B cell (primary cell): ENCODE results near the gene PES1. TPM values are rescaled to one million over a fixed set of nuclear protein-coding genes. Genes with fewer than 3 reads are reported as not detected.

ENCODE experiments used
- ATAC-seq: fragments of 200-7000 bp; cut with Tn5 transposase; one replicate; pipeline ENCODE4 v1.10.0; 2021; ENCODE audit warnings: low read depth, mild to moderate bottlenecking, moderate number of reproducible peaks, moderate library complexity
- CTCF ChIA-PET: fragments of 350-600 bp; sonication (Branson Sonifier 250); formaldehyde crosslinking; loops from one replicate; lab custom pipeline; 2021; ENCODE audit warnings: antibody characterized with exemption, inconsistent platforms; lab: Charles Lee
- POLR2A ChIA-PET: fragments of 350-600 bp; sonication (Branson Sonifier 250); formaldehyde crosslinking; loops from one replicate; lab custom pipeline; 2021; ENCODE audit warnings: antibody characterized with exemption; lab: Charles Lee
- DNase-seq: peaks from one replicate; pipeline ENCODE4 v3.0.0; 2013
- H2AFZ ChIP-seq: 2 replicates; pipeline ENCODE4 v1.6.1; 2012; ENCODE audit warnings: mild to moderate bottlenecking, low read depth, low read length; ENCODE audit not compliant: insufficient read depth, poor library complexity, severe bottlenecking
- H3K27ac ChIP-seq, 2 donors: 1 replicate in 1 of 2; 2 replicates in 1 of 2; pipeline ENCODE4 v1.5.1; 2012 to 2013; ENCODE audit warnings: low read length in 2 of 2, mild to moderate bottlenecking in 2 of 2, moderate library complexity in 1 of 2
- H3K27me3 ChIP-seq, 4 experiments: fragments of 200-600 bp in 1 of 4; sonication (generic) in 1 of 4; replicated peaks in 1 of 4; 1 replicate in 2 of 4; 2 replicates in 2 of 4; pipeline versions ENCODE4 v1.6.1 to v1.7.0; 2013 to 2016; ENCODE audit warnings: low read length in 3 of 4, mild to moderate bottlenecking in 2 of 4, mixed read lengths in 1 of 4, moderate library complexity in 1 of 4; ENCODE audit not compliant: insufficient read depth in 4 of 4, control insufficient read depth in 3 of 4; ENCODE audit errors: control extremely low read depth in 1 of 4
- H3K36me3 ChIP-seq, 2 experiments: replicated peaks in 1 of 2; 1 replicate in 1 of 2; 2 replicates in 1 of 2; pipeline versions ENCODE4 v1.6.1 to v1.7.1; 2013; ENCODE audit warnings: low read length in 1 of 2; ENCODE audit not compliant: insufficient read depth in 2 of 2, control insufficient read depth in 1 of 2; ENCODE audit errors: control extremely low read depth in 1 of 2, extremely low read depth in 1 of 2
- H3K4me1 ChIP-seq, 2 donors: fragments of 200-600 bp in 1 of 2; sonication (generic) in 1 of 2; 1 replicate in 1 of 2; 2 replicates in 1 of 2; pipeline versions ENCODE4 v1.5.1 to v1.6.1; 2013 to 2017; ENCODE audit warnings: low read length in 2 of 2; ENCODE audit not compliant: control insufficient read depth in 2 of 2, insufficient read depth in 2 of 2
- H3K4me2 ChIP-seq: replicated peaks from 2 replicates; pipeline ENCODE3; 2012; ENCODE audit warnings: mild to moderate bottlenecking, low read depth, low read length; ENCODE audit not compliant: poor library complexity, severe bottlenecking
- H3K4me3 ChIP-seq, 5 experiments: fragments of 200-600 bp in 1 of 5; sonication (generic) in 1 of 5; 1 replicate in 3 of 5; 2 replicates in 2 of 5; pipeline versions ENCODE4 v1.5.1 to v1.7.0; 2011 to 2016; ENCODE audit warnings: low read length in 4 of 5, mild to moderate bottlenecking in 4 of 5, low read depth in 2 of 5, control low read depth in 1 of 5, moderate library complexity in 1 of 5; ENCODE audit not compliant: insufficient read depth in 1 of 5; ENCODE audit errors: control extremely low read depth in 1 of 5, extremely low read depth in 1 of 5
- H3K79me2 ChIP-seq: fragments of 200-600 bp; sonication (generic); one replicate; pipeline ENCODE4 v1.6.0; 2016; ENCODE audit warnings: low read length; ENCODE audit not compliant: control insufficient read depth, insufficient read depth
- H3K9ac ChIP-seq: fragments of 200-600 bp; sonication (generic); 2 replicates; pipeline ENCODE4 v1.6.1; 2017; ENCODE audit warnings: mild to moderate bottlenecking, low read length, moderate library complexity
- H3K9me3 ChIP-seq, 3 donors: one replicate each; pipeline versions ENCODE4 v1.6.1 to v1.7.1; 2013; ENCODE audit warnings: low read length in 2 of 3; ENCODE audit not compliant: control insufficient read depth in 2 of 3, insufficient read depth in 1 of 3; ENCODE audit errors: control extremely low read depth in 1 of 3
- H4K20me1 ChIP-seq: 2 replicates; pipeline ENCODE4 v1.6.0; 2012; ENCODE audit warnings: mild to moderate bottlenecking, low read length; ENCODE audit not compliant: insufficient read depth, control insufficient read depth, poor library complexity, severe bottlenecking
- H3K27ac Mint-ChIP-seq: one replicate; pipeline ENCODE4 v1.8.0; 2021; ENCODE audit warnings: mixed read lengths
- H3K27me3 Mint-ChIP-seq: one replicate; pipeline ENCODE4 v1.8.0; 2021; ENCODE audit warnings: mixed read lengths
- H3K4me1 Mint-ChIP-seq: one replicate; pipeline ENCODE4 v1.8.0; 2021; ENCODE audit warnings: mixed read lengths
- H3K4me3 Mint-ChIP-seq: one replicate; pipeline ENCODE4 v1.8.0; 2021; ENCODE audit warnings: mixed read lengths
- H3K9me3 Mint-ChIP-seq: one replicate; pipeline ENCODE4 v1.8.0; 2022; ENCODE audit warnings: mixed read lengths; ENCODE audit not compliant: insufficient read depth
- CTCF ChIP-seq: fragments of 200-600 bp; IDR thresholded peaks from one replicate; pipeline ENCODE4 v1.8.0; 2022; ENCODE audit warnings: antibody characterized with exemption, mild to moderate bottlenecking
- EZH2 ChIP-seq: IDR thresholded peaks from 2 replicates; pipeline ENCODE4 v1.6.1; 2012; ENCODE audit warnings: borderline replicate concordance, low read depth, mild to moderate bottlenecking, moderate library complexity, low read length; ENCODE audit not compliant: insufficient read depth, poor library complexity, severe bottlenecking
- WGBS: methylation state at CpG from one replicate; pipeline ENCODE4 v1.1.5; 2013; ENCODE audit warnings: missing lambda C conversion rate; ENCODE audit not compliant: insufficient coverage; 5-methylcytosine and 5-hydroxymethylcytosine counted together
- intact Hi-C: fragments of 100-400 bp; cut with micrococcal nuclease; formaldehyde crosslinking; loops from one replicate; pipeline ENCODE4 v1.10.0; 2022
- polyA plus RNA-seq: library from polyadenylated mRNA; depleted of rRNA; stranded (reverse); fragments of >200 nt; gene quantifications from 2 replicates; pipeline ENCODE4 v1.2.3, GENCODE V29; 2012
- total RNA-seq, 2 donors: library from RNA; stranded (reverse); fragments of 120-200 nt in 1 of 2; gene quantifications; 1 replicate in 1 of 2; 2 replicates in 1 of 2; pipeline versions ENCODE4 v1.2.3 to v1.2.4, GENCODE V29; 2013 to 2022

The PES1 gene
- total and polyA plus RNA-seq, 2 donors (not counting 1 experiment from before 2014, with no cell fraction given): 38.1 to 75.2 TPM

GRCh38 chr22:30610299-30610698, 18.6 kb upstream of the PES1 start:
- H3K4me3 Mint-ChIP-seq: no peak overlapping the region
- no peaks in the 10 kb centered on the region for H3K9me3 Mint-ChIP-seq
- H2AFZ ChIP-seq: no peak overlapping the region
- TF ChIP-seq EZH2 (no peak), CTCF (no peak)
- no peak overlapping the region for H3K27ac ChIP-seq
- H3K27ac Mint-ChIP-seq: no peak overlapping the region
- H4K20me1 ChIP-seq: no peaks in the 10 kb centered on the region
- no peak overlapping the region for H3K4me2 ChIP-seq
- no peaks in the 10 kb centered on the region for H3K79me2 ChIP-seq
- peaks cover 29% of the 10 kb centered on the region for H3K4me1 Mint-ChIP-seq
- ATAC-seq: no peak
- no peak for DNase-seq
- no peaks in the 10 kb centered on the region for H3K27me3 ChIP-seq
- ChIA-PET POLR2A (no interaction called here), CTCF (no interaction called here)
- H3K4me3 ChIP-seq: no peak overlapping the region
- peaks cover 18 to 42% of the 10 kb centered on the region in 2 donors for H3K4me1 ChIP-seq
- no peaks in the 10 kb centered on the region for H3K9me3 ChIP-seq
- 70% methylated on average over 5 of the region's 7 CpGs for WGBS
- intact Hi-C loops: no loop called here
- peaks cover 20% of the 10 kb centered on the region for H3K27me3 Mint-ChIP-seq
- no peaks in the 10 kb centered on the region for H3K36me3 ChIP-seq
- H3K9ac ChIP-seq: no peak overlapping the region

- no peak for ATAC-seq
- POLR2A ChIA-PET: no interaction called here
- no peak overlapping the region for H3K27ac Mint-ChIP-seq
These were observed 17.8 kb upstream of the PES1 start for GRCh38 chr22:30609260-30610185.

More at GRCh38 chr22:30609260-30610185, 17.8 kb upstream of the PES1 start:
- peaks cover 29% of the 10 kb centered on the region for H3K4me1 Mint-ChIP-seq
- H3K27me3 Mint-ChIP-seq: peaks cover 16% of the 10 kb centered on the region
- DNase-seq: no peak
- H3K9me3 ChIP-seq: no peaks in the 10 kb centered on the region
- H2AFZ ChIP-seq: no peak overlapping the region
- H3K36me3 ChIP-seq: no peaks in the 10 kb centered on the region
- H3K4me2 ChIP-seq: no peak overlapping the region
- no peak for TF ChIP-seq EZH2
- no peak for TF ChIP-seq CTCF
- H3K4me3 Mint-ChIP-seq: peak overlapping the region; percentile 14
- no peaks in the 10 kb centered on the region for H3K79me2 ChIP-seq
- no peaks in the 10 kb centered on the region for H3K27me3 ChIP-seq
- H3K27ac ChIP-seq: no peak overlapping the region
- CTCF ChIA-PET: interaction anchor here (1.8 kb wide), 1 partner anchor 281 kb away, joined by 5 read pairs; no protein-coding TSS in a partner anchor
- peaks cover 18 to 42% of the 10 kb centered on the region in 2 donors for H3K4me1 ChIP-seq
- no peak overlapping the region for H3K9ac ChIP-seq
- WGBS: 54% methylated on average over 15 of the region's 17 CpGs
- H3K4me3 ChIP-seq: no peak overlapping the region
- no peaks in the 10 kb centered on the region for H3K9me3 Mint-ChIP-seq
- intact Hi-C loops: no loop called here
- no peaks in the 10 kb centered on the region for H4K20me1 ChIP-seq
